Adrenal gland (tissue), 5 donors: Measurements from ENCODE around the gene NSRP1.

Experiments used
- CTCF ChIP-seq, 6 experiments: fragments of 450-650 bp in 4 of 6; fragments of 200-600 bp in 2 of 6; sonication (generic) in 1 of 6; IDR thresholded peaks; 1 replicate in 5 of 6; 2 replicates in 1 of 6; pipeline versions ENCODE4 v1.5.1 to v1.8.0; 2016 to 2021; ENCODE audit warnings: antibody characterized with exemption in 6 of 6, mild to moderate bottlenecking in 2 of 6, moderate library complexity in 1 of 6
- POLR2A ChIP-seq, 2 donors: fragments of 450-650 bp; IDR thresholded peaks; one replicate each; pipeline ENCODE4 v1.6.1; 2017; ENCODE audit warnings: antibody characterized with exemption in 2 of 2, mild to moderate bottlenecking in 2 of 2, moderate library complexity in 1 of 2
- donor health status: DM: no; HTN: no; CAD: no.

- TF ChIP-seq CTCF (IDR thresholded peaks at IDR 0.05) (no peak), POLR2A (IDR thresholded peaks at IDR 0.05) (no peak)
Observed at GRCh38 chr17:30210901-30211300, 94.3 kb downstream of the NSRP1 start.
